GM04504 (cell line): ENCODE results near the gene HTRA3.

Experiments
- DNase-seq: peaks from one replicate; pipeline ENCODE4 v3.0.0-alpha.2; 2012; ENCODE audit warnings: low read depth

Gene HTRA3

DNA sequence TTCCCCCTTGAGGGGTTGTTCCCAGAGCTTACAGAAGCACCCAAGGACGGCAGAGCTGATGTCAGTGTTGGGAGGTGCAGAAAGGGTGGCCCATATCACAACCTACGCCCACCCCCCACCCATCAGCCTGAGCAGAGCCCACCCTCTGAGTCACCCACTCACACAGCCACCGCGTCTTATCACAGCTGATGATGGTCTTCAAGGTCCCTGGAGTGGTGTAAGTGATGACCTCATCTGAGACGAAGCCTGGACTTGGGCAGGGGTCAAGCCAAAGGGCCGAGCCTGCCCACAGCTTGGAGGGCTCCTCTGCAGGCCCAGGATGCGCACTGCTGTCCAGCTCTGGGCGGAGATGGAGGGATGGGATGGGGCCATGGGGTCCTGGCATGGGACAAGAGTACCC is 3.0 kb upstream of the HTRA3 start:
- DNase-seq = no peak

DNA sequence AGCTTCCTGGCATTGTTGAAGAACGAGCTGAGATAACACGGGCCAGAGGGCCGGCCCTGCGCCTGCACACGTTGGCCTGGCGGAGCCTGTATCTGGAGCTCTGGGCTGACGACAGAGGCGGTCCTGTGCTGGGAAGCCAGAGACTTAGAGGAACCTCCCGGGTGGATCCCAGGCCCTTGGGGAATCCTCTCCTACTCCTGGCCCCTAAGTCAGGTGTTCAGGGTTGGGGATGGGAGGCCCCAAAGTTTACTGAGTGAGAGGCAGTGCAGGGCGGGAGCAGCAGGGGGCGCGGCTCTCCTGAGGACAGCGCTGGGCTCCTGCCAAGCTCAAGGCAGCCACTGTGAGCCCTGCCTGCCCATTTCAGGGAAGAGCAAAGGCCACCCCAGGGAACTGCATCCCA is 2.5 kb upstream of the HTRA3 start:
- no peak for DNase-seq

DNA sequence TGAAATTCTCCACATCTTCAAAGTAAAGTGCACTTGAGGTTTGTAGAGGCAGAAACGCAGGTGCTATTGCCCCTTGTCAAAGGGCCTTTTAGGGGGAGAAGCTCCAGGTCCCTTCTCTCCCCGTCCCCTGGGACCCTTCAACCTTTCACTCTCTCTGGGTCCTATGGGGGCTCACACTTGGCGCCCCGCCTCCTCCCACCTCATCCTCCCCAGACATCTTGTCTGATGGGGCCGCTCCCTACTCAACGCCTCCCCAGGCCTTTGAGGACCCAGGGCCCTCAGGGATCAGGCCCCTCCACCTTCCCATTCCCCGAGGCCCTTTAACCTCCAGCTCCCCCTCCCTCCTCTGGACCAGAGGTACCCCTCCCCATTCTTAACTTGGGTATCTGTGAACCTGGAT is 1.3 kb upstream of the HTRA3 start:
- no peak for DNase-seq

GRCh38 chr4:8268901-8269534 is 536 bp upstream of the HTRA3 start:
- no peak for DNase-seq

GRCh38 chr4:8270418-8270771 is 841 bp downstream of the HTRA3 start:
- DNase-seq = no peak

GRCh38 chr4:8270912-8271815 is 1.6 kb downstream of the HTRA3 start:
- no peak for DNase-seq

GRCh38 chr4:8271821-8272220 is 2.3 kb downstream of the HTRA3 start:
- DNase-seq = no peak

DNA sequence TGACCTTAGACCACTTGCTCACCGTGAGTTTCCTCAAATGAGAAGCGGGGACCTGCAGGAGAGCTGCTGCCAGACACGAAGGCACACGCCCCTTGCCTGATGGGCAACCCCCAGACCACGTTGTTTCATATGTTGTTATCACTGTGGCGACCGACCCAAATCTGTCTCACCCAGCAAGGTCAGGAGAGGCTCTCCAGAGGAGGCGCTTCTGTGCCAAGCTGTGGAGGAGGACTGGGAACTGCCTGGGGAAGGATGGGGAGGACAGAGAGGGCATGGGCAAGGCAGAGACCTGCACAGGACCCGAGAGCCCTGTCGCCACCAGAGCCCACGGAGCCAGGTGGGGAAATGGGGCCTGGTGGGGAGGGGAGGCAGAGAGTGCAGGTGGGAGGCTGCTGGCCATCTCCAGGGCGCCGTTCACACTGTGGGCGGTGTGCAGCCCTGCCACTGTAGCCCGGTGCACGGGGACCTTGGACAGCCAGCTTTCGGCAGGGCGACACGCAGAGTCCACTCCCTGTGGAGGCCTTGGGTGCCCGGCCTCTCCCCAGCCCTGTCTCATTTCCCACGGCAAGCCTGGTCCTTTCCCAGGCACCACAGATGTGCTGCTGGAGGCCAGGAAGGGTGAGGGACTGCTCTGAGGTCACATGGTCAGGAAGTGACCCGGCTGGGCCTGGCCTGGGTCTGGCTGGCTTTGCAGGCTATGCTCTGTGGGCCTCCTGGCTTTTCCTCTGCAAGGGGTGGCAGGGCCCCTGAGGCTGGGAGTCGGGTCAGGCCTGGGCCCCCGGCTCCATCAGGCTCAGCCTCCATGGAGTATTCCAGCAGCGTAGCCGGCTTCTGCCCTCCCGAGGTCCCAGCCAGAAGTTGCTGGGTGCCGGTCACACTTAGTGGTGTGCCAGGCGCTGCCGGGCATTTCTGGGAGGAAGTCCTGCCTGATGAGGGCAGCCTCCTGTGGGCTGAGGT is 3.2 kb downstream of the HTRA3 start:
- no peak for DNase-seq

DNA sequence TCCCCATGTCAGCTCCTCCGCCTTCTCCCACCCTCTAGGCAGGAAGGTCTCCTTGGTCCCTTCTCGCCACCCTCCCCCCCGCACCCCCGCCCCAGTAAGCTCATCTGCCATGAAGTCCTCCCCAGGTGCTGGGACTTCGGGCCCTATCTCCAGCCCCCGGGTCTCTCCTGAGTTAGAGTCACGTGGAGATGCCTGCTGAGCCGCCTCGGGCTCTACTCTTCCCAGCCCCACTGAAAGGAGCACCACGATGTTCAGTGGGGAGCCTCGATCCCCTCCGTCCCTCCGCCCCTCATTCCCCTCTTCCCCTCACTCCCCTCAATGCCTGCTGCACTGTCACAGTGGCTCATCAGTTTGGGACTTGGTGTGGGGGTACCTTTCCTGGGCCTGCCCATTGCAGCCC is 3.9 kb downstream of the HTRA3 start:
- no peak for DNase-seq

- DNase-seq = no peak
Measured at GRCh38 chr4:8274066-8274652, 4.6 kb downstream of the HTRA3 start.

DNA sequence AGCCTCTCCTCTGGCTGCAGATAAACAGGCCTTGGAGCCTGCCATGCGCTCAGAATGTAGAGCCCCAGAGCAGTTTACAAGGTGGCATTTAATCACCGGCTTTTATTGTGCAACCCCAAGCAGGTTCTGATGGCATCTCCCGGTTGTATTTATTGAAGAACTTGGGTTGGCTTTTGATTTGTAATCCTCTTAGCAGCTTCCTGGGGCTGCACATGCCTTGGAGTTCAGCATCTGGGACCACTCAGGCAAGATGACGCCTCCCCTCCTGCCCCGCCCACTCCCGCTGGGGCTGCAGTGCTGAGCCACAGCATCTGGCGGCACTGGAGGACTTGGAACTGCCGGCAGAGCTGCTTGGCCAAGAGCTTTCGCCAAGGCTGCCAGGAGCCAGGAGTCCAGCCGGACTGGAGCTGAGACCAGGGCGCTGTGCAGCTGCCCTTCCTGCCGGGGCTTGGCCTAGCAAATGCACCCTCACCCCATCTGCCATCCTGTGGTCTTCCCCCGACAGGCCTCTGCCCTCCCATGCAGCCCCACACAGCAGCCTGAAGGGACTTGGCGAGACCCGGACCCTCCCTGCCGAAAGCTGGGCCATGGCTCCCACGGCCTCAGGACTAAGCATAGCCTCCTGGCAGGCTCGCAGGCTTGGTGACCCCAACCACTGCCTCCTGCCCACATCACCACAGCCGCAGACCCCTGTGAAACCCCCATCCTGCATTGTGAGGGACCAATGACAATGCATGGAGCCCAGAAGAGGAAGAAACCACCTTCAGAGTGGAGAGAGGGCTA is 5.4 kb downstream of the HTRA3 start:
- peak; percentile 92 for DNase-seq

- no peak for DNase-seq
Measured at GRCh38 chr4:8275548-8275910, 6.0 kb downstream of the HTRA3 start.

DNA sequence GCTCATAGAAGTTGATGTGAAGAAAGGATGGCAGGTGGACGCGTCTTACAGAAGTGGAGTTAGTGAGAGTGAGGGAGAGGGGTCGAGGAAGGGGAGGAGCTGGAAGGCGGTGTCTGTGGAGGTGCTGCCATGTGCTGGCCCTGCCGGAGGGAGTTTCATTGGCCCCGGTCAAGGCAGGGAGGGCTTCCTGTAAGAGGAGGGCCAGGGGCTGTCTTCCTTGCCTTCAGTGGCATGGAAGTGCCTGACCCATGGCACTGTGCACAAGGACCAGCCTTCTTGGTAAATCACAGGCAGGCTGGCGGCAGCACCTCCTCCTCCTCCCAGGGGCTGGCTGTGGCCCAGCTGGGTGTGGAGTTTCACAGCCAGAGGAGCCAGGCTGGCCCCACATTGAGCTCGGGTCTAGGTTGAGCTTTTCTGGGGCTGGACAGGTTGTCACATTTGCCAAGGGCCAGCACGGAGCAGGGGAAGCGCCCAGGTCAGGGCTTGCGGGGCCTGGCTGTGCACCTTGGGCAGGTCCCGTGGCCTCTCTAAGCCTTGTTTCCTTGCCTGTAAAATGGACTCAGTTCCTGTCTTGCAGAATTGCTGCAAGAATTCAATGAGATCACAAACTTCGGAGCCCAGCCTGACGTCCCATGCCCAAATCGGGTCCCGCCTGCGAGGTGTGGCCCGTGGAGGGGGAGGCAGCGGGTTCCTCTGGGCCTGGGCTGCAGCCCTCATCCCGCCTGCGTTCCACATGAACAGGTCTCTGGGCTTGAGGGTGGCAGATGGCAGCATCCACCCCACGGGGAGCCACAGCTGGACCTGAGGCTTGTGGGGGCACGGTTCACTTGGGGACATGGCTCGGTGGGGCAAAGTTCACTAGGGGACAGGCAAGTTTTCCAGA is 7.0 kb downstream of the HTRA3 start:
- DNase-seq = no peak

DNA sequence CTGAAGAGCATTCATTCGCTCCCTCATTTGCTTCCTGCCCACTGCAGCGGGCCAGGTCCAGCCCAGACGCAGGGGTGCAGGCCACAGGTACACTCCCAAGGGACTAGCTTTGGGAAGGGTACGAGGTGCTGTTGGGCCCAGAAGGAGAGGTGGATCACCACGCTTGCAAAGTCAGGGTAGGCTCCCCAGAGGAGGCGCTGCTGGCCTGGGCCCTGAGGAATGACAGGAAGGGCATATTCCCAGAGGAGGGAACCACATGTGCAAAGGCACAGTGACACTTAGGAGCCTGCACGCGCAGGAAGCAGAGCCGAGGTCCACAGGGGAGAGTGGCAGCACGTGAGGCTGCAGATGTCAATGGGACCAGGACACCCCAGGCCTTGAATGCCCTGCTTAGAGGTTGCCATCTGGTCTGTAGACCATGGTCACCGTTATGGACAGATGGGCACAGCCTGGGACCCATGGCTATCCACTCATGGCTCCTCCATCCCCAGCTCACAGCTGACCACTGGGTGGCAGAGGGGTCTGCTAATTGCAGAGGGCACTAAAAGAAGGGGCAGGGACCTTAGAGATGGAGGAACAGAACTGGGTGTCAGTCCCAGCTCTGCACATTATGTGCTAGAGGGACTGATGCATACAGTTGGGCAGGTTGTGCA is 7.9 kb downstream of the HTRA3 start:
- DNase-seq = no peak

- DNase-seq = no peak
Measured at GRCh38 chr4:8278009-8278395, 8.4 kb downstream of the HTRA3 start.

DNA sequence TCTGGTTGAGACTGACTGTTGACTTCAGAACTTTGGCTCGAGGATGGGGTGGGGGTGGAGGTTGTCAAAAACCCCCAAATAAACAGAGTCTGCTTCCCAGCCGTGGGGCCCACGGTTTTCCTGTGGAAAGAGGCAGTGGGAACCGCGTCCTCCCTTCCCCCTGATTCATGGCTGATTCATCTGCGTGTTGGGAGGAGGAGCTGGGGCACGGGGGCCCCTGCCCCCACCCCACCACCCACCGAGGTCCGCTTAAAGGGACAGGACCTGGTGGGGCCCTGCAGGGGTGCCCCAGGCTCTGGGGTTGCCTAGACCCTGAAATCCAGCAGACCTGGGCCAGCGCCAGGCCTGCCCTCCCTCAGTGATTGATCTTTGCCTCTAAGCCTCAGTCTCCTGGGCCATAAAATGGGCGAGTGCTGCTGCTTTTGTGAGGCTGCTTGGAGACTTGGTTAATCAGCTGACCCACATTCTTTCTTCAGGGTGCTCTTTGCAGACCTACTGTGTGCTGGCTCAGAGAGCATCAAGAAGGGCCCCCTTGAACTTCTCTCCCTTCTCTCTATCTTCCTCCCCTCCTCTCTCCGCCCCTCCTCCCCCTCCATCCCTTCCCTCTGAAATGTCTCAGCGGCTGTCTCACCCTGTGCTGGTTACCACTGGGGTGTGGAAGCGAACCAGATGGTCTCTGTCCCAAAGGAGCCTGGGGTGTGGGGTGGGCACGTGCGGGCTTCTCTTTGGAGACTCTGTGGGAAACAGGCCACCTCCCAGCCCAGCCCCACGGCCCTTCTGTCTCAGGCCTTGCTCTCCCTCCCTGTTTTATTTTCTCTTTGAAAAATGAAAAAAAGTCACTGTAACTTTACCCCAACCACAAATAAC is 9.1 kb downstream of the HTRA3 start:
- peak; percentile 75 for DNase-seq

DNA sequence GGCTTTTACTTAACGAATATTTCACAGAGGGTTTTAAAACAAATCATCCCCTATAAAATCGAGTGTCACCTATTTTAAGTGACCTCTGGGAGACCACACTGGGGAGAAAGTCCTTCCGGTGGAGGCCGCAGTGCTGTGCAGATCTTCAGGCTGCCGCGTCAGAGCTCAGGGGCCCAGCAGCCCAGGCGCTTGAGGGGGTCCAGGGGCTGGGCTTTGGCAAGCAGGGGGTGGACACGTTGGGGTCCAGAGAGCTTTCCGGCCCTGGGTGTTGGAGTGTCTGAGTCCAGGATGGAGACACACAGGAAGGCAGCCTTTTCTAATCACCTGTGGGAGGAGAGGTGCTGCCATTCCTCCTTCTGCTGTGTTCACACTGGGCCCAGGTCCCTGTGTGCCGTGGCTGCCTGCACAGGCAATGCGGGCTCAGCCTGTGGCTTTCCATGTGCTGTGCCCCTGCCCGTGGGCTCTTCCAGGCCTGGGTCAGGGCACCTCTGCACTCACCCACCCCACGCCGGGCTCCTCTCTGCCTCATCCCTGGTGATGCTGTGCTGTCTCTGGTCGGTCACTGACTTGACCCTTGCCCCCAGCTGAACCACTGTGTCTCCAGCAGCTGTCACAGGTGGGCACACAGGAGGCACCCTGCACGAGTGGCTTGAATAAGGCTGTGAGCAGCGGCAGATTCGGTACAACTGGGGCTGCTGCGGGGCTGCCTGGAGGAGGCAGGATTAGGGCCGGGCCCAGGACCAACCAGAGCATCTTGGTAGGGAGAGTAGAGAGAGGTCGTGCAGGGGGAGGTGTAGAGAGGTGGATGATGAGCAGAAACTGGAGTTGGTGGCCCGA is 10.0 kb downstream of the HTRA3 start:
- DNase-seq = no peak
